ENCODE data around the gene PUSL1.

The PUSL1 gene

GRCh38 chr1:1306070-1306660 is 2.2 kb upstream of the PUSL1 start:
- Histone ChIP-seq H3K9me3 (ENCODE audit: control insufficient read depth, insufficient read depth, low read depth, low read length) (no peaks in the 10 kb centered on the region), H3K4me3 (ENCODE audit: low read depth, low read length) (peak overlapping the region; percentile 89), H3K36me3 (ENCODE audit: control insufficient read depth, insufficient read depth, low read length) (peaks cover 14% of the 10 kb centered on the region), H3K27me3 (ENCODE audit: control insufficient read depth, insufficient read depth, low read length) (no peaks in the 10 kb centered on the region; the same call in 1 of the 2 replicates), H3K27ac (ENCODE audit: low read depth, low read length) (no peak overlapping the region), H3K9ac (ENCODE audit: low read length) (no peak overlapping the region), H3K4me1 (ENCODE audit: control insufficient read depth, insufficient read depth, low read length) (peaks cover 49% of the 10 kb centered on the region)

GRCh38 chr1:1306661-1307260 is 1.6 kb upstream of the PUSL1 start:
- H3K27me3 ChIP-seq (ENCODE audit: control insufficient read depth, insufficient read depth, low read length): no peaks in the 10 kb centered on the region; the same call in 1 of the 2 replicates
- no peak overlapping the region for H3K27ac ChIP-seq (ENCODE audit: low read depth, low read length)
- H3K36me3 ChIP-seq (ENCODE audit: control insufficient read depth, insufficient read depth, low read length): peaks cover 20% of the 10 kb centered on the region
- H3K9me3 ChIP-seq (ENCODE audit: control insufficient read depth, insufficient read depth, low read depth, low read length): no peaks in the 10 kb centered on the region
- H3K4me3 ChIP-seq (ENCODE audit: low read depth, low read length): peak overlapping the region; percentile 89
- peak overlapping the region; percentile 85 for H3K9ac ChIP-seq (ENCODE audit: low read length)
- H3K4me1 ChIP-seq (ENCODE audit: control insufficient read depth, insufficient read depth, low read length): peaks cover 49% of the 10 kb centered on the region

- peaks cover 26% of the 10 kb centered on the region for H3K36me3 ChIP-seq (ENCODE audit: control insufficient read depth, insufficient read depth, low read length)
- no peak overlapping the region; the same call in 1 of the 2 replicates for H3K27ac ChIP-seq (ENCODE audit: low read depth, low read length)
- peaks cover 49% of the 10 kb centered on the region for H3K4me1 ChIP-seq (ENCODE audit: control insufficient read depth, insufficient read depth, low read length)
- H3K9me3 ChIP-seq (ENCODE audit: control insufficient read depth, insufficient read depth, low read depth, low read length): no peaks in the 10 kb centered on the region
- peak overlapping the region; percentile 85 for H3K9ac ChIP-seq (ENCODE audit: low read length)
- no peaks in the 10 kb centered on the region; the same call in 1 of the 2 replicates for H3K27me3 ChIP-seq (ENCODE audit: control insufficient read depth, insufficient read depth, low read length)
- peak overlapping the region; percentile 89 for H3K4me3 ChIP-seq (ENCODE audit: low read depth, low read length)
Measured at GRCh38 chr1:1307261-1307922, 1.0 kb upstream of the PUSL1 start.

- H3K9me3 ChIP-seq (ENCODE audit: control insufficient read depth, insufficient read depth, low read depth, low read length): no peaks in the 10 kb centered on the region
- peaks cover 40% of the 10 kb centered on the region for H3K36me3 ChIP-seq (ENCODE audit: control insufficient read depth, insufficient read depth, low read length)
- peak overlapping the region; percentile 54; the same call in 1 of the 2 replicates for H3K27ac ChIP-seq (ENCODE audit: low read depth, low read length)
- peak overlapping the region; percentile 83 for H3K9ac ChIP-seq (ENCODE audit: low read length)
- peak overlapping the region; percentile 89 for H3K4me3 ChIP-seq (ENCODE audit: low read depth, low read length)
- H3K4me1 ChIP-seq (ENCODE audit: control insufficient read depth, insufficient read depth, low read length): peaks cover 44% of the 10 kb centered on the region
- H3K27me3 ChIP-seq (ENCODE audit: control insufficient read depth, insufficient read depth, low read length): no peaks in the 10 kb centered on the region; the same call in 1 of the 2 replicates
Measured at GRCh38 chr1:1308756-1309250, 406 bp downstream of the PUSL1 start.

DNA sequence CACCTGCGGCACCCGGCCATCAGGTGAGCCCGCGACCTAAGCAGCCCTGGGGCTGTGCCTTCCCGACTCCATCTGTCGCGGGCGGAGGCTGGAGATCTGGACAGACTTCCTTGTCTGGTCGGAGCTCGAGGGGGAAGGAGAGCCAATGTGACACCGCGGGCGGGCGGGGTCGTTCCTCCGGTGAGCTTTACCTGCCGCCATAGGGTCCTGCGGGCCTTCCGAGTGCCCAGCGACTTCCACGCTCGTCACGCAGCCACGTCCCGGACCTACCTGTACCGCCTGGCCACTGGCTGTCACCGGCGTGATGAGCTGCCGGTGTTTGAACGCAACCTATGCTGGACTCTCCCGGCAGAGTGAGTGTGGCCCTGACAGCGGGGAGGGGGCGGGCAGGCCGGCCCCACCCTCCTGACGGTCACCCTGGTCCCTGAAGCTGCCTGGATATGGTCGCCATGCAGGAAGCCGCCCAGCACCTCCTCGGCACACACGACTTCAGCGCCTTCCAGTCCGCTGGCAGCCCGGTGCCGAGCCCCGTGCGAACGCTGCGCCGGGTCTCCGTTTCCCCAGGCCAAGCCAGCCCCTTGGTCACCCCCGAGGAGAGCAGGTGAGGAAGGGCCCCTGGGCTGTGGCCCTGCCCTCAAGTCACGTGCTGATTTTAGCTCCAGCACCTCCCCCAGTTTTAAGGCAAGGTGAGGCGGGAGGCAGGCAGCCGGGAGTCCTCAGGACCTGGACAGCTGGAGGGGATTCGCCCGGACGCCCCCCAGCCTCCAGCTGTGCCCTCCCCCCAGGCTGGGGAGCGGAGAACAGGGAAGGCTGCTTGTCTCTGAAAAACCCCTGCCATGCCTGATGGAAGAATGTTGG is 1.1 kb downstream of the PUSL1 start:
- Histone ChIP-seq H3K4me3 (ENCODE audit: low read depth, low read length) (peak overlapping the region; percentile 89), H3K27ac (ENCODE audit: low read depth, low read length) (peak overlapping the region; percentile 54; the same call in 1 of the 2 replicates), H3K9me3 (ENCODE audit: control insufficient read depth, insufficient read depth, low read depth, low read length) (no peaks in the 10 kb centered on the region), H3K4me1 (ENCODE audit: control insufficient read depth, insufficient read depth, low read length) (peaks cover 38% of the 10 kb centered on the region), H3K9ac (ENCODE audit: low read length) (peak overlapping the region; percentile 83), H3K27me3 (ENCODE audit: control insufficient read depth, insufficient read depth, low read length) (no peaks in the 10 kb centered on the region; the same call in 1 of the 2 replicates), H3K36me3 (ENCODE audit: control insufficient read depth, insufficient read depth, low read length) (peaks cover 47% of the 10 kb centered on the region)

DNA sequence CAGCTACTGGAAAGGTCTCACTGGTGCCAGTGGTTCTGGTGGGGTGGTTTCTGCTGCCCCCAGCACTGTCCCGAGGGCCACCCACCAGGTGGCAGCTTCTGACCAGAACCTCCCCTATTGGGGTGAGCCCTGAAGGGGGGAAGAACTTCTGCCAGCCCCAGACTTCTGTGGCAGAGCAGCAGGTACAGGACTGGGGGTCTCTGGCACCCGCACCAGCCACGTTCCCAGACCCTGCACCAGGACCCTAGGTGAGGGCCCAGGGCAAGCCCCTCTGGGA is 1.6 kb downstream of the PUSL1 start:
- Histone ChIP-seq H3K9ac (ENCODE audit: low read length) (no peak overlapping the region), H3K36me3 (ENCODE audit: control insufficient read depth, insufficient read depth, low read length) (peaks cover 52% of the 10 kb centered on the region), H3K4me1 (ENCODE audit: control insufficient read depth, insufficient read depth, low read length) (peaks cover 36% of the 10 kb centered on the region), H3K9me3 (ENCODE audit: control insufficient read depth, insufficient read depth, low read depth, low read length) (no peaks in the 10 kb centered on the region), H3K4me3 (ENCODE audit: low read depth, low read length) (peak overlapping the region; percentile 89), H3K27ac (ENCODE audit: low read depth, low read length) (no peak overlapping the region), H3K27me3 (ENCODE audit: control insufficient read depth, insufficient read depth, low read length) (no peaks in the 10 kb centered on the region; the same call in 1 of the 2 replicates)

DNA sequence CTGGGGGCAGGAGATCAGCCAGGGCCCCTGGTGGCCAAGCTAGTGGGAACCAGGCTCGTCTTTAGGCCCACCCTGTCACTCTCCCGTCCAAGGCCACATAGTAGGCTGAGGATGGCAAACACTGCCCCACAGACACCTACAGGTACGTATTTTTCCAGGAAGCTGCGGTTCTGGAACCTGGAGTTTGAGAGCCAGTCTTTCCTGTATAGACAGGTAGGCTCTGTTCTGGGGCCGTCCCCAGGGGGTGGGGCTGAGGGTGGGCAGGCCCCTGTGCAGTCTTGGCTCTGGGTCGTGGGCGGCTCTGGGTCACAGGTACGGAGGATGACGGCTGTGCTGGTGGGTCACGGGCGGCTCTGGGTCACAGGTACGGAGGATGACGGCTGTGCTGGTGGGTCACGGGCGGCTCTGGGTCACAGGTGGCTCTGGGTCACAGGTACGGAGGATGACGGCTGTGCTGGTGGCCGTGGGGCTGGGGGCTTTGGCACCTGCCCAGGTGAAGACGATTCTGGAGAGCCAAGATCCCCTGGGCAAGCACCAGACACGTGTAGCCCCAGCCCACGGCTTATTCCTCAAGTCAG is 2.2 kb downstream of the PUSL1 start:
- H3K9ac ChIP-seq (ENCODE audit: low read length): no peak overlapping the region
- no peaks in the 10 kb centered on the region for H3K9me3 ChIP-seq (ENCODE audit: control insufficient read depth, insufficient read depth, low read depth, low read length)
- no peaks in the 10 kb centered on the region; the same call in 1 of the 2 replicates for H3K27me3 ChIP-seq (ENCODE audit: control insufficient read depth, insufficient read depth, low read length)
- H3K4me3 ChIP-seq (ENCODE audit: low read depth, low read length): no peak overlapping the region
- H3K27ac ChIP-seq (ENCODE audit: low read depth, low read length): no peak overlapping the region
- peaks cover 35% of the 10 kb centered on the region for H3K4me1 ChIP-seq (ENCODE audit: control insufficient read depth, insufficient read depth, low read length)
- peaks cover 55% of the 10 kb centered on the region for H3K36me3 ChIP-seq (ENCODE audit: control insufficient read depth, insufficient read depth, low read length)

DNA sequence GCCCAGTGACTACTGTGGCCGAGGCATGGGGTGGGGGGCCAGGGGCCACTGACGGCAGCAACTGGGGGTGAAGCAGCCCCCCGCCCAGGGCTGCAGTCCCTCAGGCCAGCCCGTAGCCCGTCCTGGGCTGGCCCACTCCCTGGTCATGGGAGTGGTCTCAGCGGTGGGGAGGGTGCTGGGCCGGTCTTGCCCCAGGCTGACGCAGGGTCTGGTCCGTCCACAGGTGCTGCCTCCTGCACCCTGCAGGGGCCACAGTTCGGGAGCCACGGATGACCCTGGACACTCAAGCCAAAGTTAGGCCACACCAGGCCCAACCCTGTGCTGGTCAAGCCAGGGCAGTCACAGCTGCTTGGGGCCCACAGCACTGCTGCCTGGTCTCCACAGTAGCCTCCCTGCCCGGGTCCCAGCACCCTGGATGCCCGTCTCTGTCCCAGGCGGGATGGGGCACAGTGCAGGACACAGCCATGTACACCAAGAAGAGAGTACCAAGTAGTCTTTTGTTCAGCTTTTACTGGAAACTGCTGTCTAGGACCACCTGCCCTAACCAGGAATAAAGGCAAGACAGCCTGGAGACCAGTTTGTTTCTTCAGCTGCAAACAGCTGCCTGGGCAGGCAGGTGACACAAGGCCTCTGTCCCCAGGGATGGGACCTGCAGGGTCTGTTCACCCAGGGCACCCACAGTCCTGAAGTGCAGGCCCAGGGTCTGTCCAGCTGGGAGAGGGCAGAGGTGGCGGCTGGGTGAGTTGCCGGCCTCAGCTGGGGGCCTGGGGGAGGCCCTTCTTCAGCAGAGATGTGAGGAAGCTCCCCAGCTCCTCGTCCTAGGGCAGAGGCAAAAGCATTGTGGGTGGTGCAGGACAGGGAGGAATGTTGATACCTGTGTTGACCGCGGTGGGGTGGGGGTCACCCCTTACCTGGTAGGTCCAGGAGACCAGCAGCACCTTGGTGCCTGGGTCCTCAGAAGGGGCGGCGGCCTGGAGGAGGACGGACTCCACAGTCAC is 3.0 kb downstream of the PUSL1 start:
- Histone ChIP-seq H3K27ac (ENCODE audit: low read depth, low read length) (no peak overlapping the region), H3K9ac (ENCODE audit: low read length) (no peak overlapping the region), H3K36me3 (ENCODE audit: control insufficient read depth, insufficient read depth, low read length) (peaks cover 55% of the 10 kb centered on the region)

DNA sequence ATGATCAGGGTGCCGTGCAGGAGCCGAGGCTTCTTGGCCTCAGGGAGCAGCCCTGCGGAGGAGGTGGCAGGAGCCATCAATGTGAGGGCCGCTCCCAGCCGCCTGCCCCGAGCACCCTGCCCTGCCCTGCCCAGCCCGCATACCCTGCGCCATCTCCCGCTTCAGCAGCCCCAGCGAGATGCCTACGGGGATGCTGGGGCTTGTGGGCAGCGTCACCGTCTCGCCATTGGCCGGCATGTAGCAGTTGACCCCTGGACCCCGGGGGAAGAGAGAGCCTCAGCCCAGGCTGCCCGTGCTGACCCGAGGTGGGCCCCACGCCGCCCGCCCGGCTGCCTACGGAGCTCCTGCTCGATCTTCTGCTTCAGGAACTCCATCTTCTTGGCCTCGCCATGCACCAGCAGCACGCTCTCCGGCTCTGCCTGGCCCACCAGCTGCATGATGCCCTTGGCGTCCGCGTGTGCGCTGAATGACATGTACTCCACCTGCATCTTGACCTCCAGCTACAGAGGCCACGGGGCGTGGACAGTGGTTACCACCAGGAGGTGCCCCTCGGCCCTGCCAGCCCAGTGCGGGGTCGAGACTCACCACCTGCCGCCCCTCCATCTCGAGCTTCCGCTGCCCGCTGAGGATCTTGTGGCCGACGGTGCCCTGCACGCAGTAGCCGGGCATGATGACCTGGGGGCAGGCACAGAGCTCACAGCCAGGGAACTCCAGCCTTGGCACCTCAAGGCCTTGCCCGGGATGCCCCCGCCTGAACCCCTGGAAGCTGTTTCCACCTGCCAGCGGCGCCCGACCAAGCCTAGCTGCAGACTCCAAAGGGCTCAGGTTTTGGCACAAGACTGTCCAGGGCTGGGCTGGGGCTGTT is 4.3 kb downstream of the PUSL1 start:
- Histone ChIP-seq H3K9ac (ENCODE audit: low read length) (no peak overlapping the region), H3K4me3 (ENCODE audit: low read depth, low read length) (no peak overlapping the region), H3K9me3 (ENCODE audit: control insufficient read depth, insufficient read depth, low read depth, low read length) (no peaks in the 10 kb centered on the region), H3K36me3 (ENCODE audit: control insufficient read depth, insufficient read depth, low read length) (peaks cover 60% of the 10 kb centered on the region), H3K27ac (ENCODE audit: low read depth, low read length) (no peak overlapping the region), H3K4me1 (ENCODE audit: control insufficient read depth, insufficient read depth, low read length) (peaks cover 25% of the 10 kb centered on the region), H3K27me3 (ENCODE audit: control insufficient read depth, insufficient read depth, low read length) (no peaks in the 10 kb centered on the region)

More for the DNA sequence above, 3.0 kb downstream of the PUSL1 start:
- H3K4me3 ChIP-seq (ENCODE audit: low read depth, low read length): no peak overlapping the region
- no peaks in the 10 kb centered on the region for H3K9me3 ChIP-seq (ENCODE audit: control insufficient read depth, insufficient read depth, low read depth, low read length)
- H3K4me1 ChIP-seq (ENCODE audit: control insufficient read depth, insufficient read depth, low read length): peaks cover 34% of the 10 kb centered on the region
- H3K27me3 ChIP-seq (ENCODE audit: control insufficient read depth, insufficient read depth, low read length): no peaks in the 10 kb centered on the region; the same call in 1 of the 2 replicates

Measured in HUES6 (cell line).